OCI-LY7 (cell line): Measurements from ENCODE around the gene IP6K3. TPM values are rescaled to one million over a fixed set of nuclear protein-coding genes. Genes with fewer than 3 reads are reported as not detected.

Source experiments
- BruUV-seq: library from RNA; stranded (reverse); fragments of 400-500 nt; replicated peaks from 2 replicates; lab custom pipeline; 2021; lab: Mats Ljungman, UMichigan
- CTCF ChIA-PET: fragments of 300-600 bp; sonication (Branson Sonifier 250); formaldehyde crosslinking; loops from one replicate; lab custom pipeline; 2022; ENCODE audit warnings: antibody characterized with exemption; ENCODE audit not compliant: unreplicated experiment; lab: Charles Lee
- POLR2A ChIA-PET: fragments of 300-600 bp; sonication (Branson Sonifier 250); formaldehyde crosslinking; loops from one replicate; lab custom pipeline; 2022; ENCODE audit warnings: antibody characterized with exemption; lab: Charles Lee
- DNase-seq: peaks from one replicate; pipeline ENCODE4 v3.0.0-alpha.2; 2015; ENCODE audit warnings: low spot score
- H2AFZ ChIP-seq: fragments of 200-600 bp; sonication (generic), shearing (Covaris generic); 2 replicates; pipeline ENCODE4 v1.6.1; 2014; ENCODE audit warnings: mild to moderate bottlenecking, antibody characterized with exemption, low read length, moderate library complexity
- H3K27ac ChIP-seq: fragments of 200-600 bp; sonication (generic); 2 replicates; pipeline ENCODE4 v1.5.1; 2014; ENCODE audit warnings: mixed run types, low read depth, mild to moderate bottlenecking, moderate library complexity, low read length, inconsistent platforms; ENCODE audit not compliant: poor library complexity, severe bottlenecking
- H3K36me3 ChIP-seq: fragments of 200-600 bp; sonication (generic); 2 replicates; pipeline ENCODE4 v1.6.1; 2014; ENCODE audit warnings: mild to moderate bottlenecking, antibody characterized with exemption, low read length, moderate library complexity, mixed read lengths; ENCODE audit not compliant: insufficient read depth
- H3K4me1 ChIP-seq: fragments of 200-600 bp; sonication (generic); 2 replicates; pipeline ENCODE4 v1.5.1; 2014; ENCODE audit warnings: mild to moderate bottlenecking, low read length; ENCODE audit not compliant: insufficient read depth, poor library complexity, severe bottlenecking
- H3K4me2 ChIP-seq: fragments of 200-600 bp; sonication (generic); 2 replicates; pipeline ENCODE4 v1.6.1; 2014; ENCODE audit warnings: mild to moderate bottlenecking, low read length
- H3K4me3 ChIP-seq: fragments of 200-600 bp; sonication (generic); 2 replicates; pipeline ENCODE4 v1.5.1; 2014; ENCODE audit warnings: mild to moderate bottlenecking, low read depth, low read length; ENCODE audit not compliant: poor library complexity, severe bottlenecking
- H3K79me2 ChIP-seq: fragments of 200-600 bp; sonication (generic); 2 replicates; pipeline ENCODE4 v1.6.1; 2016; ENCODE audit warnings: low read depth, mild to moderate bottlenecking, low read length, moderate library complexity, mixed read lengths; ENCODE audit not compliant: insufficient read depth
- H3K9me2 ChIP-seq: fragments of 200-600 bp; sonication (generic); 2 replicates; pipeline ENCODE4 v1.6.1; 2016; ENCODE audit warnings: mild to moderate bottlenecking, low read length, mixed read lengths; ENCODE audit not compliant: insufficient read depth
- H3K9me3 ChIP-seq: fragments of 200-600 bp; sonication (generic); 2 replicates; pipeline ENCODE4 v1.6.1; 2014; ENCODE audit warnings: mild to moderate bottlenecking, mixed run types, low read length, mixed read lengths
- H4K20me1 ChIP-seq: fragments of 200-600 bp; sonication (generic); 2 replicates; pipeline ENCODE4 v1.6.1; 2014; ENCODE audit warnings: mild to moderate bottlenecking, antibody characterized with exemption, low read length, moderate library complexity, mixed read lengths; ENCODE audit not compliant: insufficient read depth
- CTCF ChIP-seq: fragments of 200-600 bp; sonication (generic); conservative IDR thresholded peaks from 2 replicates; pipeline ENCODE4 v1.5.1; 2014; ENCODE audit warnings: mild to moderate bottlenecking, antibody characterized with exemption, low read length, moderate library complexity, mixed read lengths
- EZH2phosphoT487 ChIP-seq: fragments of 200-600 bp; sonication (generic); IDR thresholded peaks from 2 replicates; pipeline ENCODE4 v1.6.1; 2018; ENCODE audit warnings: low read depth, borderline replicate concordance, mild to moderate bottlenecking, mixed run types, antibody characterized with exemption, low read length, moderate library complexity, mixed read lengths
- intact Hi-C: fragments of 100-400 bp; cut with micrococcal nuclease; formaldehyde crosslinking; loops from one replicate; pipeline ENCODE4 v1.10.0; 2022; ENCODE audit not compliant: unreplicated experiment
- total RNA-seq, 2 experiments: library from RNA; depleted of rRNA in 1 of 2; stranded (reverse); fragments of >200 nt in 1 of 2; shearing (Covaris generic) in 1 of 2; gene quantifications; 2 replicates each; pipeline ENCODE4 v1.2.3, GENCODE V29; 2014 to 2022

Gene IP6K3
- total RNA-seq, 2 experiments from 2014 or later, result not detected

GRCh38 chr6:33768644-33769120 lies 22.0 kb upstream of the IP6K3 start:
- intact Hi-C loops, result loop anchor here (1.0 kb wide), 1 partner anchor 259 kb away; no protein-coding TSS in a partner anchor
- H3K4me2 ChIP-seq, result no peak overlapping the region
- no peak overlapping the region for H3K4me3 ChIP-seq
- H2AFZ ChIP-seq, result no peak overlapping the region
- DNase-seq, result peak; percentile 70
- H3K9me2 ChIP-seq, result no peaks in the 10 kb centered on the region
- ChIA-PET POLR2A (interaction anchor here (0.6 to 1.6 kb wide), 2 partner anchors 57 to 279 kb away, joined by 3 to 4 read pairs; partner anchors contain the start of gene UQCC2), CTCF (no interaction called here)
- TF ChIP-seq CTCF, result peak; percentile 89
- TF ChIP-seq EZH2phosphoT487, result no peak
- H4K20me1 ChIP-seq, result no peaks in the 10 kb centered on the region
- H3K36me3 ChIP-seq, result peaks cover 18% of the 10 kb centered on the region
- H3K4me1 ChIP-seq, result no peaks in the 10 kb centered on the region
- BruUV-seq, result no TSS peak
- H3K27ac ChIP-seq, result no peak overlapping the region
- H3K79me2 ChIP-seq, result no peaks in the 10 kb centered on the region
- H3K9me3 ChIP-seq, result no peaks in the 10 kb centered on the region

- DNase-seq, result no peak
- Histone ChIP-seq H3K4me3 (no peak overlapping the region), H3K36me3 (peaks cover 3% of the 10 kb centered on the region; the same call in 1 of the 2 replicates), H3K4me1 (no peaks in the 10 kb centered on the region), H3K79me2 (no peaks in the 10 kb centered on the region), H2AFZ (no peak overlapping the region), H3K27ac (no peak overlapping the region), H3K9me2 (no peaks in the 10 kb centered on the region), H3K9me3 (no peaks in the 10 kb centered on the region), H4K20me1 (no peaks in the 10 kb centered on the region), H3K4me2 (no peak overlapping the region)
- POLR2A ChIA-PET, result interaction anchor here (0.6 to 1.6 kb wide), 2 partner anchors 37 to 56 kb away, joined by 3 to 4 read pairs; partner anchors contain the start of genes MLN and UQCC2
- intact Hi-C loops, result no loop called here
- TF ChIP-seq CTCF (no peak), EZH2phosphoT487 (no peak)
- BruUV-seq, result no TSS peak
- CTCF ChIA-PET, result interaction anchor here (0.5 to 0.9 kb wide), 5 partner anchors 12 to 461 kb away, joined by 3 to 5 read pairs (median 3); partner anchors contain the start of gene UQCC2
These were observed 20.5 kb upstream of the IP6K3 start for GRCh38 chr6:33766921-33767907.
